Esophagus squamous epithelium (tissue), 4 donors: ENCODE results near the gene ARGLU1.

Experiments used
- CTCF ChIP-seq, 6 experiments: fragments of 450-650 bp in 4 of 6; fragments of 200-600 bp in 2 of 6; sonication (generic) in 2 of 6; IDR thresholded peaks; one replicate each; pipeline ENCODE4 v1.5.1; 2016 to 2019; ENCODE audit warnings: antibody characterized with exemption in 6 of 6, mild to moderate bottlenecking in 4 of 6, moderate library complexity in 4 of 6
- POLR2A ChIP-seq, 4 donors: fragments of 450-650 bp; IDR thresholded peaks; one replicate each; pipeline ENCODE4 v1.6.1; 2017; ENCODE audit warnings: antibody characterized with exemption in 4 of 4, mild to moderate bottlenecking in 4 of 4, moderate library complexity in 3 of 4

GRCh38 chr13:106550570-106551135, 17.3 kb downstream of the ARGLU1 start:
- peak in 1 of 6 experiments; percentile 6 for TF ChIP-seq CTCF (IDR thresholded peaks at IDR 0.05)
- no peak for TF ChIP-seq POLR2A (IDR thresholded peaks at IDR 0.05)
